ENCODE measurements around the gene HPCAL1.

HPCAL1 gene

GRCh38 chr2:10344105-10345066 lies 41.7 kb downstream of the HPCAL1 start:
- Histone ChIP-seq H3K27ac (no peak overlapping the region), H3K4me3 (no peak overlapping the region)

- no peak overlapping the region for H3K4me3 ChIP-seq
- no peak overlapping the region for H3K27ac ChIP-seq
Observed at GRCh38 chr2:10345126-10345525, 42.4 kb downstream of the HPCAL1 start.

GRCh38 chr2:10345813-10346212 lies 43.1 kb downstream of the HPCAL1 start:
- Histone ChIP-seq H3K4me3 (no peak overlapping the region), H3K27ac (no peak overlapping the region)

GRCh38 chr2:10346929-10347561 lies 44.3 kb downstream of the HPCAL1 start:
- no peak overlapping the region for H3K27ac ChIP-seq
- H3K4me3 ChIP-seq, result no peak overlapping the region

- Histone ChIP-seq H3K4me3 (no peak overlapping the region), H3K27ac (no peak overlapping the region)
Observed at GRCh38 chr2:10347562-10347948, 44.9 kb downstream of the HPCAL1 start.

GRCh38 chr2:10348891-10349290 lies 46.2 kb downstream of the HPCAL1 start:
- H3K4me3 ChIP-seq, result no peak overlapping the region
- H3K27ac ChIP-seq, result no peak overlapping the region

GRCh38 chr2:10350761-10351160 lies 48.1 kb downstream of the HPCAL1 start:
- no peak overlapping the region for H3K27ac ChIP-seq
- no peak overlapping the region for H3K4me3 ChIP-seq

GRCh38 chr2:10352361-10352760 lies 49.7 kb downstream of the HPCAL1 start:
- H3K4me3 ChIP-seq, result no peak overlapping the region
- no peak overlapping the region for H3K27ac ChIP-seq

- no peak overlapping the region for H3K4me3 ChIP-seq
- H3K27ac ChIP-seq, result no peak overlapping the region
Observed at GRCh38 chr2:10352972-10353371, 50.3 kb downstream of the HPCAL1 start.

- no peak overlapping the region for H3K4me3 ChIP-seq
- H3K27ac ChIP-seq, result no peak overlapping the region
Observed at GRCh38 chr2:10353931-10354330, 51.2 kb downstream of the HPCAL1 start.

- Histone ChIP-seq H3K27ac (no peak overlapping the region), H3K4me3 (no peak overlapping the region)
Observed at GRCh38 chr2:10354399-10354798, 51.7 kb downstream of the HPCAL1 start.

GRCh38 chr2:10355471-10356438 lies 53.1 kb downstream of the HPCAL1 start:
- no peak overlapping the region for H3K4me3 ChIP-seq

GRCh38 chr2:10356439-10356811 lies 53.7 kb downstream of the HPCAL1 start:
- no peak overlapping the region for H3K4me3 ChIP-seq
- no peak overlapping the region for H3K27ac ChIP-seq

More at GRCh38 chr2:10355471-10356438, 53.1 kb downstream of the HPCAL1 start:
- no peak overlapping the region for H3K27ac ChIP-seq

- no peak overlapping the region for H3K27ac ChIP-seq
- H3K4me3 ChIP-seq, result no peak overlapping the region
Observed at GRCh38 chr2:10357193-10358169, 54.8 kb downstream of the HPCAL1 start.

GRCh38 chr2:10359246-10359645 lies 56.5 kb downstream of the HPCAL1 start:
- Histone ChIP-seq H3K27ac (no peak overlapping the region), H3K4me3 (no peak overlapping the region)

- no peak overlapping the region for H3K27ac ChIP-seq
- H3K4me3 ChIP-seq, result no peak overlapping the region
Observed at GRCh38 chr2:10359731-10360329, 57.1 kb downstream of the HPCAL1 start.

GRCh38 chr2:10360460-10360849 lies 57.8 kb downstream of the HPCAL1 start:
- Histone ChIP-seq H3K27ac (no peak overlapping the region), H3K4me3 (no peak overlapping the region)

- Histone ChIP-seq H3K27ac (no peak overlapping the region), H3K4me3 (no peak overlapping the region)
Observed at GRCh38 chr2:10360850-10361588, 58.3 kb downstream of the HPCAL1 start.

Measured in skin epidermis (tissue), 12 donors.